HepG2 (cell line): ENCODE results near the gene SLC50A1. TPM values are rescaled to one million over a fixed set of nuclear protein-coding genes. Genes with fewer than 3 reads are reported as not detected.

Source experiments
- ASH2L ChIP-seq: fragments of 300-600, 200-600 bp; sonication (generic); IDR thresholded peaks from 2 replicates; pipeline ENCODE4 v1.7.0; 2017; ENCODE audit warnings: low read depth, mild to moderate bottlenecking, moderate library complexity, mixed read lengths, low read length; ENCODE audit not compliant: insufficient read length
- CENPBD1 ChIP-seq: sonication (generic); formaldehyde crosslinking; IDR thresholded peaks from 2 replicates; pipeline ENCODE4 v1.8.0; 2022; ENCODE audit warnings: missing genetic modification reagents, low read depth, mild to moderate bottlenecking, borderline replicate concordance
- GATAD1 ChIP-seq: IDR thresholded peaks from 2 replicates; pipeline ENCODE4 v1.6.1; 2016; ENCODE audit warnings: missing genetic modification reagents, missing compliant biosample characterization
- GTF2F1 ChIP-seq: fragments of 150-350 bp; IDR thresholded peaks from 2 replicates; pipeline ENCODE4 v1.6.1; 2014; ENCODE audit warnings: low read length
- HIC2 ChIP-seq: sonication (generic); formaldehyde crosslinking; IDR thresholded peaks from 2 replicates; pipeline ENCODE4 v1.9.0; 2022; ENCODE audit warnings: low read depth, missing genetic modification reagents
- MIER2 ChIP-seq: IDR thresholded peaks from 2 replicates; pipeline ENCODE4 v1.6.1; 2016; ENCODE audit warnings: missing biosample characterization, missing genetic modification reagents
- SCMH1 ChIP-seq: sonication (generic); formaldehyde crosslinking; IDR thresholded peaks from 2 replicates; pipeline ENCODE4 v1.9.0; 2021; ENCODE audit warnings: missing genetic modification reagents, mild to moderate bottlenecking, borderline replicate concordance
- SOX13 ChIP-seq, 3 experiments: fragments of 450-650 bp in 1 of 3; sonication (generic) in 1 of 3; formaldehyde crosslinking in 1 of 3; IDR thresholded peaks in 2 of 3; conservative IDR thresholded peaks in 1 of 3; 2 replicates each; pipeline versions ENCODE4 v1.5.0 to v1.6.1; 2016 to 2020; ENCODE audit warnings: antibody characterized with exemption in 1 of 3, mild to moderate bottlenecking in 1 of 3, missing compliant biosample characterization in 1 of 3, missing genetic modification reagents in 1 of 3, moderate library complexity in 1 of 3
- TBX3 ChIP-seq: fragments of 450-650 bp; IDR thresholded peaks from 2 replicates; pipeline ENCODE4 v1.6.1; 2017; ENCODE audit warnings: antibody characterized with exemption, mild to moderate bottlenecking, inconsistent platforms, borderline replicate concordance
- TGIF2 ChIP-seq: IDR thresholded peaks from 2 replicates; pipeline ENCODE4 v1.6.1; 2016; ENCODE audit warnings: control low read depth, missing compliant biosample characterization
- ZBTB3 ChIP-seq: sonication (generic); formaldehyde crosslinking; IDR thresholded peaks from 2 replicates; pipeline ENCODE4 v1.4.0; 2020; ENCODE audit warnings: low read depth, mild to moderate bottlenecking, moderate library complexity, missing genetic modification reagents, borderline replicate concordance
- ZBTB7A ChIP-seq: sonication (generic); formaldehyde crosslinking; IDR thresholded peaks from 2 replicates; pipeline ENCODE4 v1.8.0; 2022; ENCODE audit warnings: mild to moderate bottlenecking, missing genetic modification reagents
- ZKSCAN1 ChIP-seq: fragments of 150-350 bp; IDR thresholded peaks from 2 replicates; pipeline ENCODE4 v1.6.1; 2014; ENCODE audit warnings: low read length
- ZNF264 ChIP-seq: sonication (generic); formaldehyde crosslinking; IDR thresholded peaks from 2 replicates; pipeline ENCODE4 v1.4.0; 2020; ENCODE audit warnings: missing genetic modification reagents
- ZNF326 ChIP-seq: sonication (generic); formaldehyde crosslinking; IDR thresholded peaks from 2 replicates; pipeline ENCODE4 v1.4.0; 2020; ENCODE audit warnings: missing genetic modification reagents, borderline replicate concordance
- ZNF367 ChIP-seq: sonication (generic); formaldehyde crosslinking; IDR thresholded peaks from 2 replicates; pipeline ENCODE4 v1.4.0; 2020; ENCODE audit warnings: missing genetic modification reagents, borderline replicate concordance
- ZNF382 ChIP-seq: sonication (generic); formaldehyde crosslinking; IDR thresholded peaks from 2 replicates; pipeline ENCODE4 v1.5.0; 2020; ENCODE audit warnings: missing genetic modification reagents, mild to moderate bottlenecking, borderline replicate concordance
- polyA plus RNA-seq, 8 experiments: library from polyadenylated mRNA; depleted of rRNA in 3 of 8; stranded (reverse) in 7 of 8; unstranded in 1 of 8; fragments of >200 nt; fragmentation: Illumina TruSeq in 4 of 8; extraction: Trizol in 4 of 8; gene quantifications; 2 replicates each; pipeline versions ENCODE4 v1.2.1 to v1.2.3, GENCODE V29; 2011 to 2016; ENCODE audit warnings: low read depth in 4 of 8, missing spikeins in 1 of 8, mixed read lengths in 1 of 8; ENCODE audit not compliant: insufficient read depth in 1 of 8
- total RNA-seq, 5 experiments: library from RNA; depleted of rRNA; stranded (reverse); fragments of >200 nt; fragmentation: Illumina TruSeq; extraction: Trizol; gene quantifications; 2 replicates each; pipeline ENCODE4 v1.2.3, GENCODE V29; 2016; ENCODE audit warnings: low read depth in 1 of 5
- TF ChIP-seq, protein P1 (sequence below): sonication (generic); formaldehyde crosslinking; IDR thresholded peaks from 2 replicates; pipeline ENCODE4 v1.4.0; 2020; ENCODE audit warnings: mild to moderate bottlenecking, missing genetic modification reagents

SLC50A1 gene
- total and polyA plus RNA-seq, 2 of the 13 experiments (the other 11 are each of a cell fraction or from before 2014, with no cell fraction given) = 22.5 to 46.8 TPM

- TF ChIP-seq, protein P1, sequence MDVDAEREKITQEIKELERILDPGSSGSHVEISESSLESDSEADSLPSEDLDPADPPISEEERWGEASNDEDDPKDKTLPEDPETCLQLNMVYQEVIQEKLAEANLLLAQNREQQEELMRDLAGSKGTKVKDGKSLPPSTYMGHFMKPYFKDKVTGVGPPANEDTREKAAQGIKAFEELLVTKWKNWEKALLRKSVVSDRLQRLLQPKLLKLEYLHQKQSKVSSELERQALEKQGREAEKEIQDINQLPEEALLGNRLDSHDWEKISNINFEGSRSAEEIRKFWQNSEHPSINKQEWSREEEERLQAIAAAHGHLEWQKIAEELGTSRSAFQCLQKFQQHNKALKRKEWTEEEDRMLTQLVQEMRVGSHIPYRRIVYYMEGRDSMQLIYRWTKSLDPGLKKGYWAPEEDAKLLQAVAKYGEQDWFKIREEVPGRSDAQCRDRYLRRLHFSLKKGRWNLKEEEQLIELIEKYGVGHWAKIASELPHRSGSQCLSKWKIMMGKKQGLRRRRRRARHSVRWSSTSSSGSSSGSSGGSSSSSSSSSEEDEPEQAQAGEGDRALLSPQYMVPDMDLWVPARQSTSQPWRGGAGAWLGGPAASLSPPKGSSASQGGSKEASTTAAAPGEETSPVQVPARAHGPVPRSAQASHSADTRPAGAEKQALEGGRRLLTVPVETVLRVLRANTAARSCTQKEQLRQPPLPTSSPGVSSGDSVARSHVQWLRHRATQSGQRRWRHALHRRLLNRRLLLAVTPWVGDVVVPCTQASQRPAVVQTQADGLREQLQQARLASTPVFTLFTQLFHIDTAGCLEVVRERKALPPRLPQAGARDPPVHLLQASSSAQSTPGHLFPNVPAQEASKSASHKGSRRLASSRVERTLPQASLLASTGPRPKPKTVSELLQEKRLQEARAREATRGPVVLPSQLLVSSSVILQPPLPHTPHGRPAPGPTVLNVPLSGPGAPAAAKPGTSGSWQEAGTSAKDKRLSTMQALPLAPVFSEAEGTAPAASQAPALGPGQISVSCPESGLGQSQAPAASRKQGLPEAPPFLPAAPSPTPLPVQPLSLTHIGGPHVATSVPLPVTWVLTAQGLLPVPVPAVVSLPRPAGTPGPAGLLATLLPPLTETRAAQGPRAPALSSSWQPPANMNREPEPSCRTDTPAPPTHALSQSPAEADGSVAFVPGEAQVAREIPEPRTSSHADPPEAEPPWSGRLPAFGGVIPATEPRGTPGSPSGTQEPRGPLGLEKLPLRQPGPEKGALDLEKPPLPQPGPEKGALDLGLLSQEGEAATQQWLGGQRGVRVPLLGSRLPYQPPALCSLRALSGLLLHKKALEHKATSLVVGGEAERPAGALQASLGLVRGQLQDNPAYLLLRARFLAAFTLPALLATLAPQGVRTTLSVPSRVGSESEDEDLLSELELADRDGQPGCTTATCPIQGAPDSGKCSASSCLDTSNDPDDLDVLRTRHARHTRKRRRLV (CRISPR knock-in tag) = no peak
- TF ChIP-seq MIER2 (CRISPR knock-in tag) = no peak
- no peak for TF ChIP-seq ZBTB7A (CRISPR knock-in tag)
- TF ChIP-seq ZKSCAN1 = no peak
- no peak for TF ChIP-seq ZNF326 (CRISPR knock-in tag)
- 0 out of 2 replicates have a peak, but pooled peaks have one; percentile 19 for TF ChIP-seq GATAD1 (CRISPR knock-in tag)
- no peak for TF ChIP-seq ZNF382 (CRISPR knock-in tag)
- no peak for TF ChIP-seq ZNF367 (CRISPR knock-in tag)
- no peak for TF ChIP-seq SOX13 (IDR thresholded peaks at IDR 0.05)
- TF ChIP-seq SOX13 (CRISPR knock-in tag; conservative IDR thresholded peaks at IDR 0.05 in 1 of 2, IDR thresholded peaks at IDR 0.05 in 1 of 2) = peak in 1 of 2 experiments; percentile 22; a peak in 1 of 4 replicates
- TF ChIP-seq ZBTB3 = no peak
- no peak for TF ChIP-seq HIC2
- TF ChIP-seq ASH2L = no peak
- no peak for TF ChIP-seq GTF2F1
- TF ChIP-seq TGIF2 (CRISPR knock-in tag) = peak; percentile 39; the same call in 1 of the 2 replicates
- TF ChIP-seq SCMH1 (CRISPR knock-in tag) = no peak
- TF ChIP-seq CENPBD1 = no peak
- no peak for TF ChIP-seq ZNF264 (CRISPR knock-in tag)
- no peak for TF ChIP-seq TBX3
Observed at GRCh38 chr1:155178441-155179111, 42.9 kb downstream of the SLC50A1 start (continued).
